ENCODE results near the gene ADCY5. TPM values are rescaled to one million over a fixed set of nuclear protein-coding genes. Genes with fewer than 3 reads are reported as not detected.

The ADCY5 gene
- total RNA-seq, 2 donors from 2014 or later, result 12.9 to 69.6 TPM

- intact Hi-C loops (cut with DNase I), result no loop called here
These were observed 158.6 kb downstream of the ADCY5 start for GRCh38 chr3:123290107-123290930.

DNA sequence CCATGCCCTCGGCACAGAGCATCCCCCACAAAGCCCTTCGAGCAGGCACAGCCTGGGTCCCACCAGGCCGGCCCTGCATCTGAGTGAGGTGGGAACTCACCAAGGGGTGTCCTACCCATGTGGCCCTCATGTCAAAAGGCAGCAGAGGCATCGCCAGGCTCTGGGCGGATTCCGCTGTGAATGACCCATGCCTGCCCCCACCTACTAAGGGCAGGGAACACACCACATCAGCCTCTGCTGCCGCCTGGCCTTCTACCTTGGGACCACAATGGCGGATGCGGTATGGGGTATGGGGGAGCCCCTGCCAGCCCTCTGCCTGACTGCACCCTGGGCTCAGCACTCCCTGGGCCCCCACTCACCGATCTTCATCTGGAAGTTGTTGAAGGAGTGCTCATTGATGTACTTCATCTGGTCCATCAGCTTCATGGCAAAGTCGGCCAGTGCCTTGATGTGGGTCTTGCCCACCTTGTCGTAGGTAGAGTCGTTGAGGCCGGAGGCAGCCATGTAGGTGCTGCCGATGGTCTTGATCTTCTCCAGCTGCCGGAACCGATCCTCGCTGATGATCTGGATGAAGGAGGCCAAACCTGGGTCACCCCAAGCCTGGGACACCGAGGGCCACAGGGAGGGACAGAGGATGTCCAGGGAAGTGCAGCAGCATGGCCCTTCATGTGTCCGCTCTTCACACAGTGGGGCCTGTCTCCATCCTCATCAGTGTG is 159.3 kb downstream of the ADCY5 start:
- TF ChIP-seq, protein P1, sequence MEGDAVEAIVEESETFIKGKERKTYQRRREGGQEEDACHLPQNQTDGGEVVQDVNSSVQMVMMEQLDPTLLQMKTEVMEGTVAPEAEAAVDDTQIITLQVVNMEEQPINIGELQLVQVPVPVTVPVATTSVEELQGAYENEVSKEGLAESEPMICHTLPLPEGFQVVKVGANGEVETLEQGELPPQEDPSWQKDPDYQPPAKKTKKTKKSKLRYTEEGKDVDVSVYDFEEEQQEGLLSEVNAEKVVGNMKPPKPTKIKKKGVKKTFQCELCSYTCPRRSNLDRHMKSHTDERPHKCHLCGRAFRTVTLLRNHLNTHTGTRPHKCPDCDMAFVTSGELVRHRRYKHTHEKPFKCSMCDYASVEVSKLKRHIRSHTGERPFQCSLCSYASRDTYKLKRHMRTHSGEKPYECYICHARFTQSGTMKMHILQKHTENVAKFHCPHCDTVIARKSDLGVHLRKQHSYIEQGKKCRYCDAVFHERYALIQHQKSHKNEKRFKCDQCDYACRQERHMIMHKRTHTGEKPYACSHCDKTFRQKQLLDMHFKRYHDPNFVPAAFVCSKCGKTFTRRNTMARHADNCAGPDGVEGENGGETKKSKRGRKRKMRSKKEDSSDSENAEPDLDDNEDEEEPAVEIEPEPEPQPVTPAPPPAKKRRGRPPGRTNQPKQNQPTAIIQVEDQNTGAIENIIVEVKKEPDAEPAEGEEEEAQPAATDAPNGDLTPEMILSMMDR (IDR thresholded peaks at IDR 0.05), result no peak
- no peak for TF ChIP-seq POLR2AphosphoS5 (IDR thresholded peaks at IDR 0.05)
- no peak for TF ChIP-seq POLR2A (IDR thresholded peaks at IDR 0.05)
- Histone ChIP-seq H3K9me3 (no peaks in the 10 kb centered on the region), H3K4me1 (replicated peaks) (no peaks in the 10 kb centered on the region), H3K27me3 (replicated peaks; ENCODE audit: insufficient read depth) (no peaks in the 10 kb centered on the region), H3K4me3 (no peak overlapping the region), H3K36me3 (no peaks in the 10 kb centered on the region), H3K27ac (no peak overlapping the region)
- WGBS, result 93% methylated on average over 20 of the region's 20 CpGs
- intact Hi-C loops (cut with DNase I), result loop anchor here (5.0 kb wide), 1 partner anchor 198 kb away; no protein-coding TSS in a partner anchor
- no peak for DNase-seq (ENCODE audit: low spot score)

More at GRCh38 chr3:123290107-123290930, 158.6 kb downstream of the ADCY5 start:
- no peak overlapping the region for H3K4me3 ChIP-seq
- no peaks in the 10 kb centered on the region for H3K9me3 ChIP-seq
- H3K27ac ChIP-seq, result no peak overlapping the region
- TF ChIP-seq, protein P1 (IDR thresholded peaks at IDR 0.05), result no peak
- TF ChIP-seq POLR2AphosphoS5 (IDR thresholded peaks at IDR 0.05), result no peak
- TF ChIP-seq POLR2A (IDR thresholded peaks at IDR 0.05), result no peak
- H3K4me1 ChIP-seq (replicated peaks), result no peaks in the 10 kb centered on the region
- H3K27me3 ChIP-seq (replicated peaks; ENCODE audit: insufficient read depth), result no peaks in the 10 kb centered on the region
- WGBS, result 84% methylated on average over 13 of the region's 13 CpGs
- no peak for DNase-seq (ENCODE audit: low spot score)
- H3K36me3 ChIP-seq, result no peaks in the 10 kb centered on the region

DNA sequence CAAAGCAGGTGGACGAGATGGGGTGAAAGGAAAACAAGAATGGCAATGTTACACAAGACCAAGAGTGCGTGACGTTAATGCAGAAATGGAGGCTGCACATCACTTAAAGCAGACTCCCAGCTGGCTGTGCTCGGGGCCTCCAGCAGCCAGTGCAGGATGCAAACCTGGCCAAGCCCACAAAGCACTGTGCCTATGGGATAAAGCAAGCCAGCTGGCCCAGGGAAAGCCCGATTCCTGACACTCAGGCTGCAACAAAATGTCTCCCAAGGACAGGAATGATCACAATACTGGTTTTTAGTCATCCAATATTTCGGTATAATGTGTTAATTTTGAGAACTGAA is 161.0 kb downstream of the ADCY5 start:
- TF ChIP-seq POLR2AphosphoS5 (IDR thresholded peaks at IDR 0.05) (no peak), POLR2A (IDR thresholded peaks at IDR 0.05) (no peak)
- TF ChIP-seq, protein P1 (IDR thresholded peaks at IDR 0.05), result no peak
- Histone ChIP-seq H3K27me3 (replicated peaks; ENCODE audit: insufficient read depth) (no peaks in the 10 kb centered on the region), H3K4me3 (no peak overlapping the region), H3K27ac (no peak overlapping the region), H3K9me3 (no peaks in the 10 kb centered on the region), H3K36me3 (no peaks in the 10 kb centered on the region), H3K4me1 (replicated peaks) (no peaks in the 10 kb centered on the region)
- WGBS, result 86% methylated on average over 6 of the region's 6 CpGs
- no peak for DNase-seq (ENCODE audit: low spot score)
- intact Hi-C loops (cut with DNase I), result loop anchor here (5.0 kb wide), 1 partner anchor 199 kb away; no protein-coding TSS in a partner anchor

DNA sequence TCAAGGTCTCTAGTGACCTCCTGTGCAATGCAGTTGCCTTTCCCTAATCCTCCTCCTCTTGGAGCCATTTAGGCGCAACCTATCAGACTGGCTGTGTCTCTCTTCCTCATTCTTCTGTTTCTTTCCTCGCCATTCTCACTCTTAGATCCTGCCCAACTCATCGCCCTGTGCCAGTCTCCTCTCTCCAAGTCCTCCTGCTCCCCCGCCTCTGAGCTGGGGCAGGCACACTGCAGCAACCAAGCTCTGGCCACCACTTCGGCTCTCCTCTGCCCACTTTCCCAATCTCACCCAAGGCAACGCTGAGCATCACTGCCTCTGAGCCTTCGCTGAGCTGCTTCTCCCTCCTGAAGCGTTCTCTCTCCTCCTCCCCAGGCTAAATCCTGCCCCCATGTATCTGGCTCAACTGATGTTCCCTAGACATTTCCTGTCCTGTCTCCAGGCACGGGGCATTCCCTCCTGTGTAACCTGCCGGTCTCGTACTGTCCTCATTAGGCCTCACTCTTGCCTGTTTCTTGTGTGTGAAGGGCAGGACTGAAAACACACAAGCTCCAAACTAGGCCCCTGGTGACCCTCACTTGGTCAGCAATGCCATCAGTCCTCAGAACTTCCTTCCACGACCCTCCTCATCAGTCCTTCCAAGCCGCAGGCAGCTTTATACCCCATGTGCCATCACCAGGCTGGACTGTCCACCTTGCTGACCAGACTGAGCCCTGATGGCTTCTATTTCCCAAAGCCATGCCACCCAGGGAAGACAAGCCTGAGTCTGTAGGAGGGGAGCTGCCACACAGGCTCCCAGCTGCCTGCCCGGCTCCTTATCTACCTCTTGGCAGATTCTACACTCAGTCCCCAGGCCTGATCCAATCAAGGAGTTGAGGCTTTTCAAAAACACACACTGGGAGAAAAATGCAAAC is 161.6 kb downstream of the ADCY5 start:
- intact Hi-C loops (cut with DNase I), result loop anchor here (5.0 kb wide), 1 partner anchor 200 kb away; no protein-coding TSS in a partner anchor
- no peaks in the 10 kb centered on the region for H3K27me3 ChIP-seq (replicated peaks; ENCODE audit: insufficient read depth)
- H3K9me3 ChIP-seq, result no peaks in the 10 kb centered on the region
- 92% methylated on average over 14 of the region's 14 CpGs for WGBS
- H3K27ac ChIP-seq, result no peak overlapping the region
- no peak for DNase-seq (ENCODE audit: low spot score)
- TF ChIP-seq, protein P1 (IDR thresholded peaks at IDR 0.05), result no peak
- no peak for TF ChIP-seq POLR2A (IDR thresholded peaks at IDR 0.05)
- no peak for TF ChIP-seq POLR2AphosphoS5 (IDR thresholded peaks at IDR 0.05)
- H3K4me1 ChIP-seq (replicated peaks), result no peaks in the 10 kb centered on the region
- no peaks in the 10 kb centered on the region for H3K36me3 ChIP-seq
- H3K4me3 ChIP-seq, result no peak overlapping the region

Measured in prostate gland (tissue), 2 donors.